SK-N-SH treated with all-trans-retinoic acid at 6 μM for 48 hours (cell line): ENCODE measurements around the gene DDAH1.
A peak's percentile ranks its signal among the peaks of the same experiment; 100 is the strongest.

Experiments
- ATAC-seq: fragments of 200-7000 bp; cut with Tn5 transposase; 3 replicates; pipeline ENCODE4 v1.9.1; 2020; ENCODE audit warnings: mild to moderate bottlenecking, moderate library complexity
- ARNTL ChIP-seq: fragments of 450-650 bp; formaldehyde crosslinking; IDR thresholded peaks from 2 replicates; pipeline ENCODE4 v1.5.0; 2020; ENCODE audit warnings: low read depth, mild to moderate bottlenecking, moderate library complexity, borderline replicate concordance
- BACH2 ChIP-seq: fragments of 250-450 bp; sonication (Bioruptor Pico); IDR thresholded peaks from 2 replicates; pipeline ENCODE4 v1.9.0; 2021; ENCODE audit warnings: mild to moderate bottlenecking, borderline replicate concordance
- CSDC2 ChIP-seq: fragments of 250-450 bp; sonication (Bioruptor Pico); IDR thresholded peaks from 2 replicates; pipeline ENCODE4 v1.5.0; 2020; ENCODE audit warnings: mild to moderate bottlenecking, moderate library complexity
- CSRNP3 ChIP-seq: fragments of 250-450 bp; sonication (Bioruptor Pico); IDR thresholded peaks from 2 replicates; pipeline ENCODE4 v1.5.1; 2021; ENCODE audit warnings: mild to moderate bottlenecking, moderate library complexity
- GLIS3 ChIP-seq: fragments of 250-450 bp; sonication (Bioruptor Pico); IDR thresholded peaks from 2 replicates; pipeline ENCODE4 v1.5.0; 2020; ENCODE audit warnings: mild to moderate bottlenecking, moderate library complexity
- ISL1 ChIP-seq: fragments of 250-450 bp; sonication (Bioruptor Pico); IDR thresholded peaks from 2 replicates; pipeline ENCODE4 v2.1.2; 2022; ENCODE audit warnings: mild to moderate bottlenecking, moderate library complexity
- POU6F1 ChIP-seq: fragments of 250-450 bp; sonication (Bioruptor Pico); IDR thresholded peaks from 2 replicates; pipeline ENCODE4 v1.8.0; 2021; ENCODE audit warnings: low read depth, mild to moderate bottlenecking, moderate library complexity, borderline replicate concordance
- PPARA ChIP-seq: fragments of 250-450 bp; sonication (Bioruptor Pico); IDR thresholded peaks from 2 replicates; pipeline ENCODE4 v1.5.0; 2020; ENCODE audit warnings: mild to moderate bottlenecking, borderline replicate concordance
- RARB ChIP-seq: fragments of 250-450 bp; sonication (Bioruptor Pico); IDR thresholded peaks from 2 replicates; pipeline ENCODE4 v1.8.0; 2021; ENCODE audit warnings: mild to moderate bottlenecking, moderate library complexity
- SNAI2 ChIP-seq: fragments of 250-450 bp; sonication (Bioruptor Pico); IDR thresholded peaks from 2 replicates; pipeline ENCODE4 v1.5.0; 2020; ENCODE audit warnings: mild to moderate bottlenecking, moderate library complexity
- TCF4 ChIP-seq: fragments of 250-450 bp; sonication (Bioruptor Pico); IDR thresholded peaks from 2 replicates; pipeline ENCODE4 v1.8.0; 2021; ENCODE audit warnings: mild to moderate bottlenecking, moderate library complexity, borderline replicate concordance
- TOX ChIP-seq: fragments of 250-450 bp; sonication (Bioruptor Pico); IDR thresholded peaks from 2 replicates; pipeline ENCODE4 v1.8.0; 2021; ENCODE audit warnings: mild to moderate bottlenecking, moderate library complexity, borderline replicate concordance
- TSHZ2 ChIP-seq: fragments of 250-450 bp; sonication (Bioruptor Pico); IDR thresholded peaks from 2 replicates; pipeline ENCODE4 v1.5.0; 2020; ENCODE audit warnings: mild to moderate bottlenecking, moderate library complexity
- ZFP3 ChIP-seq: fragments of 250-450 bp; sonication (Bioruptor Pico); IDR thresholded peaks from 2 replicates; pipeline ENCODE4 v1.5.0; 2020; ENCODE audit warnings: mild to moderate bottlenecking, moderate library complexity
- ZNF565 ChIP-seq: fragments of 450-650 bp; formaldehyde crosslinking; conservative IDR thresholded peaks from 2 replicates; pipeline ENCODE4 v1.5.0; 2020; ENCODE audit warnings: low read depth, mild to moderate bottlenecking, moderate library complexity
- ZNF70 ChIP-seq: fragments of 450-650 bp; formaldehyde crosslinking; IDR thresholded peaks from 2 replicates; pipeline ENCODE4 v1.5.0; 2020; ENCODE audit warnings: mild to moderate bottlenecking, moderate library complexity
- ZNF8 ChIP-seq: fragments of 450-650 bp; formaldehyde crosslinking; IDR thresholded peaks from 2 replicates; pipeline ENCODE4 v1.5.0; 2020; ENCODE audit warnings: mild to moderate bottlenecking, moderate library complexity
- TF ChIP-seq, protein P1 (sequence below): fragments of 250-450 bp; sonication (Bioruptor Pico); IDR thresholded peaks from 2 replicates; pipeline ENCODE4 v1.5.1; 2020; ENCODE audit warnings: low read depth, mild to moderate bottlenecking, moderate library complexity

DDAH1 gene

GRCh38 chr1:85379203-85380136 lies 85.5 kb downstream of the DDAH1 start:
- TF ChIP-seq BACH2: no peak
- no peak for TF ChIP-seq CSDC2 (CRISPR knock-in tag)
- TF ChIP-seq PPARA (CRISPR knock-in tag): no peak
- no peak for TF ChIP-seq SNAI2 (CRISPR knock-in tag)
- TF ChIP-seq RARB (CRISPR knock-in tag): no peak
- no peak for TF ChIP-seq ZNF70
- TF ChIP-seq ARNTL (CRISPR knock-in tag): no peak
- no peak for TF ChIP-seq ZNF565 (CRISPR knock-in tag)

DNA sequence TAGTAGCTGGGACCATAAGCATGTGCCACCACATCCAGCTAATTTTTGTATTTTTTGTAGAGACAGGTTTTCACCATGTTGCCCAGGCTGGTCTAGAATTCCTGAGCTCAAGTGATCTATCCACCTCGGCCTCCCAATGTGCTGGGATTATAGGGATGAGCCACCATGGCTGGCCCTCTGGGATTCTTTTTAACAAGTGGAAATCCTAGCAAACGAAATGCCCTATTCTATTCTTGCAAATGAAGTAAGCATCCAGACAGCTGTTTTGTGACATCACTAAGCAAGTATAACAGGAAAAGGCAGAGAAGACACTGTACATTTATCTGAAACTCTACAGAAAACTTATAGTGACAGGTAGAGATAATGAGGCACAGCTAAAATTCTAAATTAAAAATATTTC lies 86.4 kb downstream of the DDAH1 start:
- TF ChIP-seq ZFP3 (CRISPR knock-in tag) (no peak), SNAI2 (CRISPR knock-in tag) (no peak), ZNF565 (CRISPR knock-in tag) (no peak), POU6F1 (CRISPR knock-in tag) (no peak), ZNF70 (no peak)
- TF ChIP-seq, protein P1, sequence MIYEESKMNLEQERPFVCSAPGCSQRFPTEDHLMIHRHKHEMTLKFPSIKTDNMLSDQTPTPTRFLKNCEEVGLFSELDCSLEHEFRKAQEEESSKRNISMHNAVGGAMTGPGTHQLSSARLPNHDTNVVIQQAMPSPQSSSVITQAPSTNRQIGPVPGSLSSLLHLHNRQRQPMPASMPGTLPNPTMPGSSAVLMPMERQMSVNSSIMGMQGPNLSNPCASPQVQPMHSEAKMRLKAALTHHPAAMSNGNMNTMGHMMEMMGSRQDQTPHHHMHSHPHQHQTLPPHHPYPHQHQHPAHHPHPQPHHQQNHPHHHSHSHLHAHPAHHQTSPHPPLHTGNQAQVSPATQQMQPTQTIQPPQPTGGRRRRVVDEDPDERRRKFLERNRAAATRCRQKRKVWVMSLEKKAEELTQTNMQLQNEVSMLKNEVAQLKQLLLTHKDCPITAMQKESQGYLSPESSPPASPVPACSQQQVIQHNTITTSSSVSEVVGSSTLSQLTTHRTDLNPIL (CRISPR knock-in tag): no peak
- ATAC-seq: no peak

More at GRCh38 chr1:85379203-85380136, 85.5 kb downstream of the DDAH1 start:
- no peak; the same call in 2 of the 3 replicates for ATAC-seq

DNA sequence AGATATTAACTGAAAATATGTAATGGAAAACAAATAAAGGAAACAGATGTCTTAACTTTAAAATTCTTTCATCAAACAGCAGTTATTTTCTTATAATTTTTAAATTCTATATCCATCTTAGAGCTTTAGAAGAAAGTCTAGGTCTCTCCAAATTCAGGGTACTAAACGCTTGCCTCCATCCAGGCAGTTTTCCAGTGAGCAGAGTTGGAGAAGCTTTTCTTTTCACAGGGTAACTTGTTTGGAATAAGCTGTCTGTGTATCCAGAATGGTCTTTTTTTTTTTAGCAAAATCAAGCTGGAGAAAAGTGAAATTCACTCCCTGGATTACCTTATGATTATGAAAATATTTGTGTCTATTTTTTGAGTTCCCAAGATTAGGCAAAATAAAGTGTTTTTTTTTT lies 88.6 kb downstream of the DDAH1 start:
- no peak for ATAC-seq
- TF ChIP-seq ZNF70: no peak
- no peak for TF ChIP-seq ZNF8 (CRISPR knock-in tag)
- TF ChIP-seq TCF4: no peak
- TF ChIP-seq GLIS3 (CRISPR knock-in tag): no peak
- TF ChIP-seq CSRNP3 (CRISPR knock-in tag): no peak

DNA sequence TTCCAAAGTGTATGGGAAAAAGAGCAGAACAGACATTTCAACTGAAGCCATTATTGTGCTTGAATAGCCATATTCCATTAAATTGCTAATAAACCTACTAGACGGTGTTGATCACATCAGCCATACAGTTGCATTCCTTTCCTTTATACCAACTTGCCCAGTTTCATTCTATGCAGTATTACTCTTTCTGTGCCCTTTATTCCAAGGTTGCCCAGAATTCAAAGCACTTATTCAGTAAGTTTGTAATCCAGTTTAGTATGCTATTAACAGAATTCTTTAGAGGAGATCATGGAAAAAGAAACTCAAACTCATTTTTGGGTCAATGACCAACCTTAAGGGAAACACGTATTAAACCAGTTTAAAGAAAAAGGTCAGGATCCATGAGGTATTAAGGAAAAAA lies 89.5 kb downstream of the DDAH1 start:
- TF ChIP-seq TSHZ2: no peak
- TF ChIP-seq ISL1 (CRISPR knock-in tag): peak; percentile 68
- no peak; the same call in 2 of the 3 replicates for ATAC-seq

DNA sequence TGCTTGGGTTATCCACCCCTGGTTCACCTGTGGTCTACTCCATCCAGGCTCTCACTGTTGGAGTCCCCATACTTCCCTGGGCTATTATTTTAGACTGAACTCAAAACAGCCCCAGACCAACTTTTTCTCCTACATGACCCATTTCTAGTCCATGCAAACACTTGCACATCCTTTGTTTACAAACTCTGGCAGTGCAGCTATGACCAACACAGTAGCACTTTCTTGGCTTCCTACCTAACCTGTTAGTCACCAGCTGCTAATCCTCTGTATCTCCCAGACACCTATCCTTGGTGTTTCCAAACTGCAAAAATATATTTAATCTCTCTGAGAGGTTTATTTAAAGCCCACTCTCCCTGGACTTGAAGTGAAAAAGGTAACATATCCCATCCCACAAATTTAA lies 90.8 kb downstream of the DDAH1 start:
- ATAC-seq: peak; percentile 50
- TF ChIP-seq ISL1 (CRISPR knock-in tag): no peak
- TF ChIP-seq BACH2: no peak
- TF ChIP-seq CSDC2 (CRISPR knock-in tag): no peak
- TF ChIP-seq ZNF70: no peak
- no peak for TF ChIP-seq TCF4
- no peak for TF ChIP-seq TOX (CRISPR knock-in tag)
